NCI-H748 treated with DMSO at 0.1 percent for 48 hours (cell line): ENCODE data around the gene MYOM3.
"Not testable (repeated sequence)": the region's sequence is repeated elsewhere in the genome, so short reads cannot be mapped to it uniquely, and the experiment has no call there.

Experiments
- DNase-seq: peaks from one replicate; lab custom pipeline; 2025; lab: John Stamatoyannopoulos, UW

Gene MYOM3

DNA sequence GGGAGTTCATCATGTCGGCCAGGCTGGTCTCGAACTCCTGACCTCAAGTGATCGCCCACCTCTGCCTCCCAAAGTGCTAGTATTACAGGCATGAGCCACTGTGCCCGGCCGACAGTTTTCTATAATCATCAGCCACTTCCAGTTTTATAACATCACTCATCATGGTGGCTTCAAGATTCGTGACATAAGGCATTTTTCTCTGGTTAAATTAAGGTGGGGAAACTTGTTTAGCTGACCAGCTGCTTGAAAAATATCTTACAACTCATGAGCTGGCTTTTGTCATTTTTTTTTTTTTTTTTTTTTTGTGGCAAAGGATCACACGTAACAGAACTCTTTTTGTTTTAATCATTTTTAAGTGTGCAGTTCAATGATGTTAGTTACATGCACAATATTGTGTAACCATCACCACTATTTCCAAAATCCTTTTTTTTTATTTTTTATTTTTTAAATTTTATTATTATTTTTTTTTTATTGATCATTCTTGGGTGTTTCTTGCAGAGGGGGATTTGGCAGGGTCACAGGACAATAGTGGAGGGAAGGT, 80.9 kb downstream of the MYOM3 start:
- DNase-seq = not testable (repeated sequence)

GRCh38 chr1:24027838-24028468, 84.0 kb downstream of the MYOM3 start:
- DNase-seq = no peak

DNA sequence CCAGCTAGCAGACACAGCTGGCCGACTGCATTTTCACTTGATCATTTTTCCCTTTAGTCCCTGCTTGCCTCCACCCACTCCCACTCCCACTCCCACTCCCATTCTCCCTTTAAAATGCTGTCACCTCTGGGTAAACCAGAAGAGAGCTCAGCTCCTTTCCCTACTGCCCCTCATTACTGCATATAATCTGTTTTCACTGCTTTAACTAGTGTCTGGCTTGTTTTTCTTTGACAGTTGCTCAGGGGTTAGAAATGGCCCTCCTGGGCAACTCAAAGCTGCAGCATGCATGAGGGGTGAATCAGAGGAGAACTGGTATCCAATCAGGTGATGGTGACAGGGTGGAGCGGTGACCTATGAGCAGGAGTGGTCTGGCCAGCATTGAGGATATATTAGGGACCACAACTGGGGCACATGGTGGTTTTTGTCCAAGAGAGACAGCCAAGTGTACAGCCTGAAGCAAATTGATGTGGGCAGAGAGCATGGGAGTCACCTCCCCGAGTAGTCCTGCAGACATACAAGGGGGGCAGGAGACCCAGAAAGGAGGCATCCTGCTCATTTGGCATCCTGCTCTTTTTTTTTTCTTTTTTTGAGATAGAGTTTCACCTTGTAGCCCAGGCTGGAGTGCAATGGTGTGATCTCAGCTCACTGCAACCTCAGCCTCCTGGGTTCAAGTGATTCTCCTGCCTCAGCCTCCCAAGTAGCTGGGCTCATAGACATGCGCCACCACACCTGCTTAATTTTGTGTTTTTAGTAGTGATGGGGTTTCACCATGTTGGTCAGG, 89.2 kb downstream of the MYOM3 start:
- DNase-seq = no peak

GRCh38 chr1:24021403-24022266, 90.3 kb downstream of the MYOM3 start:
- DNase-seq = peak; percentile 4

GRCh38 chr1:24020470-24020869, 91.5 kb downstream of the MYOM3 start:
- DNase-seq = no peak

GRCh38 chr1:24020025-24020424, 91.9 kb downstream of the MYOM3 start:
- no peak for DNase-seq

- DNase-seq = no peak
Observed at GRCh38 chr1:24018611-24019580, 93.0 kb downstream of the MYOM3 start.

GRCh38 chr1:24015221-24016210, 96.4 kb downstream of the MYOM3 start:
- DNase-seq = no peak

DNA sequence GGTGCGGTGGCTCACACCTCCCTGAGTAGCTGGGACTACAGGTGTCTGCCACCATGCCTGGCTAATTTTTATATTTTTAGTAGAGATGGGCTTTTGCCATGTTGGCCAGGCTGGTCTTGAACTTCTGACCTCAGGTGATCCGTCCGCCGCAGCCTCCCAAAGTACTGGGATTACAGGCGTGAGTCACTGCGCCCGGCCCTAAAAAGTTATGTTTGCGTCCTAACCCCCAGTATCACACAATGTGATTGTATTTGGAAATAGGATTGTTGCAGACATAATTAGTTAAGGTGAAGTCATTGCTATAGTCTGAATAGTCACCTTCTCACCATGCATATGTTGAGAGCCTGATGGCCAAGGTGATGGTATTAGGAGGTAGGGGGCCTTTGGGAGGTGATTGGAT, 99.1 kb downstream of the MYOM3 start:
- DNase-seq = not testable (repeated sequence)

GRCh38 chr1:24010650-24011049, 101.3 kb downstream of the MYOM3 start:
- DNase-seq = no peak

DNA sequence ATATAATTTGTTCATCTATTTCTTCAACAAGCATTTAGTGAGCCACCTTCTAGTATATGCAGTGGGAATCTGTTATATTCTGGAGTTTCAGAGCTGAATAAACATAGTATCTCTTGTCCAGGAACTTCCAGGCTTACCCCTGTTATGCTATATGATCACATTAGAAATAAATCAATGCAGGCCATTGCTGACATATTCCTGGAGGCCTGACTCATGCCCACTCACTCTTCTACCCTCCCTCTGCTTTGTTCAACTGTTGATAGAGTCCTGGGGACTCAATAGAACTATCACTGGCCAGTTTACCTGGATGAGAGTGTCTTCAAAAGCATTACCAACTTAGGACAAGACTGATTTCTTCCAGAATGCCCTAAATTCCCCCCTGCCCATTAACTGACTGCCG, 102.5 kb downstream of the MYOM3 start:
- no peak for DNase-seq

- DNase-seq = not testable (repeated sequence)
Observed at GRCh38 chr1:24008574-24009184, 103.3 kb downstream of the MYOM3 start.

GRCh38 chr1:24007079-24007478, 104.9 kb downstream of the MYOM3 start:
- DNase-seq = no peak
